ENCODE data around the gene PSMC3. TPM values are rescaled to one million over a fixed set of nuclear protein-coding genes. Genes with fewer than 3 reads are reported as not detected.
A peak's percentile ranks its signal among the peaks of the same experiment; 100 is the strongest.

Gene PSMC3
- total RNA-seq (95.8 and 103 TPM in 2 replicates), polyA plus RNA-seq (142 and 159 TPM in 2 replicates)

- Histone ChIP-seq H3K79me2 (peaks cover 20% of the 10 kb centered on the region), H3K27ac (peak within 1 kb of the TSS; percentile 94), H3K9me3 (ENCODE audit: low read depth) (no peaks in the 10 kb centered on the region), H3K27me3 (no peaks in the 10 kb centered on the region), H3K36me3 (replicated peaks; ENCODE audit: insufficient read depth, low read depth) (no peaks in the 10 kb centered on the region), H3K9me2 (replicated peaks; ENCODE audit: insufficient read depth) (no peaks in the 10 kb centered on the region), H3K4me2 (peak within 1 kb of the TSS; percentile 95), H3K4me1 (ENCODE audit: insufficient read depth) (peaks cover 9% of the 10 kb centered on the region), H2AFZ (peak within 1 kb of the TSS; percentile 80), H4K20me1 (ENCODE audit: insufficient read depth, poor library complexity, severe bottlenecking) (no peaks in the 10 kb centered on the region), H3K4me3 (peak within 1 kb of the TSS; percentile 76)
- WGBS (ENCODE audit: low lambda C conversion rate, missing lambda C conversion rate) = 2% methylated on average over 48 of the region's 62 CpGs
- peak; percentile 99 for DNase-seq (ENCODE audit: low spot score)
- TF ChIP-seq EZH2 (IDR thresholded peaks at IDR 0.05; ENCODE audit: borderline replicate concordance) = no peak
- TF ChIP-seq EZH2phosphoT487 (IDR thresholded peaks at IDR 0.05; ENCODE audit: low read depth, severe bottlenecking, unreplicated experiment) = no peak
- no peak for TF ChIP-seq CTCF (IDR thresholded peaks at IDR 0.05; ENCODE audit: poor library complexity)
Observed at GRCh38 chr11:47426062-47426956, at the start of gene PSMC3. PSMC3 (minus strand) TSS chr11:47426439; CDS start chr11:47426279, 160 bp downstream.

- H3K79me2 ChIP-seq = peaks cover 14% of the 10 kb centered on the region
- no peaks in the 10 kb centered on the region for H3K4me1 ChIP-seq (ENCODE audit: insufficient read depth)
- H4K20me1 ChIP-seq (ENCODE audit: insufficient read depth, poor library complexity, severe bottlenecking) = peaks cover 4% of the 10 kb centered on the region
- no peaks in the 10 kb centered on the region for H3K36me3 ChIP-seq (replicated peaks; ENCODE audit: insufficient read depth, low read depth)
- WGBS (ENCODE audit: low lambda C conversion rate, missing lambda C conversion rate) = 94% methylated on average over 4 of the region's 4 CpGs
- H3K9me2 ChIP-seq (replicated peaks; ENCODE audit: insufficient read depth) = no peaks in the 10 kb centered on the region
- H3K27ac ChIP-seq = no peak overlapping the region
- TF ChIP-seq EZH2 (IDR thresholded peaks at IDR 0.05; ENCODE audit: borderline replicate concordance) (no peak), EZH2phosphoT487 (IDR thresholded peaks at IDR 0.05; ENCODE audit: low read depth, severe bottlenecking, unreplicated experiment) (no peak), CTCF (IDR thresholded peaks at IDR 0.05; ENCODE audit: poor library complexity) (no peak)
- H3K4me3 ChIP-seq = no peak overlapping the region
- H3K9me3 ChIP-seq (ENCODE audit: low read depth) = no peaks in the 10 kb centered on the region
- H3K27me3 ChIP-seq = no peaks in the 10 kb centered on the region
- DNase-seq (ENCODE audit: low spot score) = no peak
- no peak overlapping the region for H2AFZ ChIP-seq
- H3K4me2 ChIP-seq = no peak overlapping the region
Observed at GRCh38 chr11:47470671-47471070, 44.4 kb upstream of the PSMC3 start.

GRCh38 chr11:47469361-47470179, 43.3 kb upstream of the PSMC3 start:
- 86% methylated on average over 7 of the region's 7 CpGs for WGBS (ENCODE audit: low lambda C conversion rate, missing lambda C conversion rate)
- H3K79me2 ChIP-seq = peaks cover 17% of the 10 kb centered on the region

More at GRCh38 chr11:47469361-47470179, 43.3 kb upstream of the PSMC3 start:
- no peaks in the 10 kb centered on the region for H3K27me3 ChIP-seq
- H3K4me1 ChIP-seq (ENCODE audit: insufficient read depth) = no peaks in the 10 kb centered on the region
- H3K27ac ChIP-seq = peak overlapping the region; percentile 27
- H3K4me3 ChIP-seq = no peak overlapping the region
- no peak for DNase-seq (ENCODE audit: low spot score)
- H3K9me2 ChIP-seq (replicated peaks; ENCODE audit: insufficient read depth) = no peaks in the 10 kb centered on the region
- no peaks in the 10 kb centered on the region for H3K36me3 ChIP-seq (replicated peaks; ENCODE audit: insufficient read depth, low read depth)
- no peak overlapping the region for H3K4me2 ChIP-seq
- H4K20me1 ChIP-seq (ENCODE audit: insufficient read depth, poor library complexity, severe bottlenecking) = peaks cover 4% of the 10 kb centered on the region
- H3K9me3 ChIP-seq (ENCODE audit: low read depth) = no peaks in the 10 kb centered on the region
- TF ChIP-seq EZH2 (IDR thresholded peaks at IDR 0.05; ENCODE audit: borderline replicate concordance) (no peak), CTCF (IDR thresholded peaks at IDR 0.05; ENCODE audit: poor library complexity) (no peak), EZH2phosphoT487 (IDR thresholded peaks at IDR 0.05; ENCODE audit: low read depth, severe bottlenecking, unreplicated experiment) (no peak)
- H2AFZ ChIP-seq = no peak overlapping the region
